NT2/D1 (cell line): ENCODE data around the gene TMEM59L.

ENCODE experiments used
- DNase-seq: peaks from one replicate; pipeline ENCODE4 v3.0.0-alpha.2; 2011; ENCODE audit warnings: low read depth, low spot score
- H3K27me3 ChIP-seq: 2 replicates; pipeline ENCODE4 v1.6.0; 2011; ENCODE audit warnings: mild to moderate bottlenecking; ENCODE audit not compliant: insufficient read length, insufficient read depth
- H3K36me3 ChIP-seq: 2 replicates; pipeline ENCODE4 v1.6.1; 2011; ENCODE audit warnings: mild to moderate bottlenecking, low read length, mixed read lengths; ENCODE audit not compliant: insufficient read depth, insufficient read length
- H3K4me1 ChIP-seq: 2 replicates; pipeline ENCODE4 v1.5.1; 2011; ENCODE audit not compliant: insufficient read depth, insufficient read length
- H3K4me3 ChIP-seq: 2 replicates; pipeline ENCODE4 v1.5.1; 2011; ENCODE audit warnings: low read depth; ENCODE audit not compliant: insufficient read length
- H3K9ac ChIP-seq: 2 replicates; pipeline ENCODE4 v1.6.0; 2011; ENCODE audit warnings: low read depth; ENCODE audit not compliant: insufficient read length
- H3K9me3 ChIP-seq: 2 replicates; pipeline ENCODE4 v1.5.1; 2011; ENCODE audit warnings: mild to moderate bottlenecking, low read length; ENCODE audit not compliant: insufficient read depth
- SUZ12 ChIP-seq: IDR thresholded peaks from 2 replicates; pipeline ENCODE4 v1.6.1; 2011; ENCODE audit not compliant: insufficient read length, insufficient read depth; ENCODE audit errors: extremely low read depth
- YY1 ChIP-seq: IDR thresholded peaks from 2 replicates; pipeline ENCODE4 v1.6.1; 2011; ENCODE audit not compliant: insufficient read length, insufficient read depth
- ZNF274 ChIP-seq: IDR thresholded peaks from 2 replicates; pipeline ENCODE4 v1.6.1; 2011; ENCODE audit warnings: mild to moderate bottlenecking, low read depth, low read length

Gene TMEM59L

GRCh38 chr19:18651733-18652132, 39.1 kb downstream of the TMEM59L start:
- H3K4me1 ChIP-seq = peaks cover 34% of the 10 kb centered on the region
- no peaks in the 10 kb centered on the region for H3K27me3 ChIP-seq
- no peak for DNase-seq
- H3K9me3 ChIP-seq = no peaks in the 10 kb centered on the region
- H3K36me3 ChIP-seq = no peaks in the 10 kb centered on the region
- no peak overlapping the region for H3K4me3 ChIP-seq
- no peak overlapping the region for H3K9ac ChIP-seq
- TF ChIP-seq ZNF274 (no peak), SUZ12 (no peak), YY1 (no peak)

GRCh38 chr19:18653853-18654252, 41.2 kb downstream of the TMEM59L start:
- Histone ChIP-seq H3K9me3 (no peaks in the 10 kb centered on the region), H3K27me3 (no peaks in the 10 kb centered on the region)
- no peak for TF ChIP-seq SUZ12
- TF ChIP-seq YY1 = no peak
- TF ChIP-seq ZNF274 = no peak

GRCh38 chr19:18654469-18654868, 41.8 kb downstream of the TMEM59L start:
- peaks cover 33% of the 10 kb centered on the region for H3K4me1 ChIP-seq
- no peak overlapping the region for H3K4me3 ChIP-seq
- TF ChIP-seq ZNF274 (no peak), SUZ12 (no peak), YY1 (no peak)
- no peaks in the 10 kb centered on the region for H3K9me3 ChIP-seq
- no peak for DNase-seq
- H3K9ac ChIP-seq = no peak overlapping the region
- H3K36me3 ChIP-seq = no peaks in the 10 kb centered on the region
- H3K27me3 ChIP-seq = no peaks in the 10 kb centered on the region

More at GRCh38 chr19:18653853-18654252, 41.2 kb downstream of the TMEM59L start:
- peaks cover 39% of the 10 kb centered on the region for H3K4me1 ChIP-seq
- H3K36me3 ChIP-seq = no peaks in the 10 kb centered on the region
- DNase-seq = no peak
- no peak overlapping the region for H3K9ac ChIP-seq
- H3K4me3 ChIP-seq = no peak overlapping the region

- no peak for TF ChIP-seq ZNF274
- no peak for TF ChIP-seq SUZ12
- TF ChIP-seq YY1 = no peak
- H3K4me3 ChIP-seq = no peak overlapping the region
These were observed 42.6 kb downstream of the TMEM59L start for GRCh38 chr19:18655173-18655844.

GRCh38 chr19:18656337-18657086, 43.8 kb downstream of the TMEM59L start:
- H3K9me3 ChIP-seq = no peaks in the 10 kb centered on the region
- TF ChIP-seq SUZ12 = no peak
- TF ChIP-seq YY1 = no peak
- no peak for TF ChIP-seq ZNF274
- H3K27me3 ChIP-seq = no peaks in the 10 kb centered on the region
- H3K36me3 ChIP-seq = no peaks in the 10 kb centered on the region
- H3K4me3 ChIP-seq = no peak overlapping the region
- DNase-seq = no peak
- H3K4me1 ChIP-seq = peaks cover 25% of the 10 kb centered on the region
- no peak overlapping the region for H3K9ac ChIP-seq

More at GRCh38 chr19:18655173-18655844, 42.6 kb downstream of the TMEM59L start:
- no peaks in the 10 kb centered on the region for H3K36me3 ChIP-seq
- H3K9me3 ChIP-seq = no peaks in the 10 kb centered on the region
- peaks cover 34% of the 10 kb centered on the region for H3K4me1 ChIP-seq
- DNase-seq = no peak
- no peaks in the 10 kb centered on the region for H3K27me3 ChIP-seq
- H3K9ac ChIP-seq = no peak overlapping the region

GRCh38 chr19:18657590-18658365, 45.1 kb downstream of the TMEM59L start:
- Histone ChIP-seq H3K9ac (peak overlapping the region; percentile 9), H3K4me3 (no peak overlapping the region)
- no peak for DNase-seq

GRCh38 chr19:18658366-18658855, 45.7 kb downstream of the TMEM59L start:
- H3K36me3 ChIP-seq = no peaks in the 10 kb centered on the region
- no peaks in the 10 kb centered on the region for H3K9me3 ChIP-seq
- H3K4me1 ChIP-seq = peaks cover 25% of the 10 kb centered on the region
- TF ChIP-seq SUZ12 (no peak), YY1 (no peak), ZNF274 (no peak)
- H3K4me3 ChIP-seq = no peak overlapping the region
- H3K27me3 ChIP-seq = no peaks in the 10 kb centered on the region
- DNase-seq = no peak
- H3K9ac ChIP-seq = peak overlapping the region; percentile 9

More at GRCh38 chr19:18657590-18658365, 45.1 kb downstream of the TMEM59L start:
- no peaks in the 10 kb centered on the region for H3K27me3 ChIP-seq
- no peaks in the 10 kb centered on the region for H3K9me3 ChIP-seq
- no peaks in the 10 kb centered on the region for H3K36me3 ChIP-seq
- H3K4me1 ChIP-seq = peaks cover 19% of the 10 kb centered on the region
- TF ChIP-seq SUZ12 (no peak), YY1 (no peak), ZNF274 (no peak)
